Naive thymus-derived CD4-positive, alpha-beta T cell (primary cell): ENCODE measurements around the gene ABHD4. TPM values are rescaled to one million over a fixed set of nuclear protein-coding genes. Genes with fewer than 3 reads are reported as not detected.

ENCODE experiments used
- ATAC-seq: fragments of 150-1000 bp; cut with Tn5 transposase; 2 replicates; pipeline ENCODE4 v1.10.0; 2021; ENCODE audit warnings: mild to moderate bottlenecking, moderate library complexity
- CTCF ChIA-PET: fragments of 350-600 bp; sonication (Branson Sonifier 250); formaldehyde crosslinking; loops from one replicate; lab custom pipeline; 2021; ENCODE audit warnings: antibody characterized with exemption; lab: Charles Lee
- POLR2A ChIA-PET: fragments of 350-600 bp; sonication (Branson Sonifier 250); formaldehyde crosslinking; loops from one replicate; lab custom pipeline; 2021; ENCODE audit warnings: antibody characterized with exemption, inconsistent platforms; lab: Charles Lee
- DNase-seq, 9 donors: peaks; one replicate each; pipeline versions ENCODE4 v3.0.0 to v3.0.0-alpha.2; 2020 to 2022; ENCODE audit warnings: mixed read lengths in 1 of 9
- H3K27ac ChIP-seq: one replicate; pipeline ENCODE4 v1.7.0; 2013; ENCODE audit warnings: mild to moderate bottlenecking, low read depth, low read length, moderate library complexity
- H3K27me3 ChIP-seq, 2 donors: one replicate each; pipeline ENCODE4 v1.7.0; 2013; ENCODE audit warnings: low read length in 2 of 2, mild to moderate bottlenecking in 2 of 2, moderate library complexity in 2 of 2; ENCODE audit not compliant: control insufficient read depth in 2 of 2, insufficient read depth in 2 of 2
- H3K36me3 ChIP-seq, 3 experiments: 1 replicate in 2 of 3; 2 replicates in 1 of 3; pipeline ENCODE4 v1.7.0; 2013; ENCODE audit warnings: low read length in 3 of 3, mild to moderate bottlenecking in 3 of 3, moderate library complexity in 1 of 3; ENCODE audit not compliant: insufficient read depth in 3 of 3, control insufficient read depth in 2 of 3
- H3K4me1 ChIP-seq, 2 donors: one replicate each; pipeline ENCODE4 v1.7.0; 2013; ENCODE audit warnings: low read length in 2 of 2, mild to moderate bottlenecking in 2 of 2, moderate library complexity in 1 of 2; ENCODE audit not compliant: control insufficient read depth in 2 of 2, insufficient read depth in 2 of 2
- H3K4me3 ChIP-seq: 2 replicates; pipeline ENCODE4 v1.7.0; 2013; ENCODE audit warnings: mild to moderate bottlenecking, low read length
- H3K9me3 ChIP-seq, 3 experiments: 1 replicate in 2 of 3; 2 replicates in 1 of 3; pipeline ENCODE4 v1.7.0; 2013; ENCODE audit warnings: low read length in 3 of 3; ENCODE audit not compliant: control insufficient read depth in 2 of 3
- H3K27ac Mint-ChIP-seq, 9 donors: one replicate each; pipeline ENCODE4 v1.8.0; 2020 to 2022; ENCODE audit warnings: mixed read lengths in 9 of 9, mild to moderate bottlenecking in 8 of 9, moderate library complexity in 5 of 9, inconsistent platforms in 2 of 9
- H3K27me3 Mint-ChIP-seq, 5 donors: one replicate each; pipeline ENCODE4 v1.8.0; 2021 to 2022; ENCODE audit warnings: mixed read lengths in 5 of 5, mild to moderate bottlenecking in 1 of 5
- H3K36me3 Mint-ChIP-seq, 5 donors: one replicate each; pipeline ENCODE4 v1.8.0; 2020 to 2022; ENCODE audit warnings: mixed read lengths in 5 of 5, mild to moderate bottlenecking in 3 of 5, inconsistent platforms in 1 of 5
- H3K4me1 Mint-ChIP-seq, 7 donors: one replicate each; pipeline ENCODE4 v1.8.0; 2020 to 2022; ENCODE audit warnings: mixed read lengths in 7 of 7, mild to moderate bottlenecking in 3 of 7, inconsistent platforms in 1 of 7
- H3K4me3 Mint-ChIP-seq, 10 donors: one replicate each; pipeline ENCODE4 v1.8.0; 2020 to 2022; ENCODE audit warnings: mild to moderate bottlenecking in 10 of 10, mixed read lengths in 10 of 10, moderate library complexity in 6 of 10, inconsistent platforms in 2 of 10
- H3K9me3 Mint-ChIP-seq, 11 donors: one replicate each; pipeline ENCODE4 v1.8.0; 2020 to 2022; ENCODE audit warnings: mixed read lengths in 11 of 11, mild to moderate bottlenecking in 4 of 11, inconsistent platforms in 1 of 11, moderate library complexity in 1 of 11
- intact Hi-C, 2 donors: fragments of 100-400 bp; cut with micrococcal nuclease; formaldehyde crosslinking; loops; one replicate each; pipeline ENCODE4 v1.15.1; 2023
- polyA plus RNA-seq, 2 donors: library from polyadenylated mRNA; unstranded; fragments of 300-500 nt; fragmentation: Illumina TruSeq; gene quantifications; one replicate each; pipeline ENCODE4 v1.2.3, GENCODE V29; 2021
- total RNA-seq, 6 experiments: library from RNA in 5 of 6; stranded (reverse) in 5 of 6; gene quantifications; 1 replicate in 5 of 6; 2 replicates in 1 of 6; pipeline ENCODE4 v1.2.3 and lab custom pipeline; 2021 to 2026

The ABHD4 gene, protein sequence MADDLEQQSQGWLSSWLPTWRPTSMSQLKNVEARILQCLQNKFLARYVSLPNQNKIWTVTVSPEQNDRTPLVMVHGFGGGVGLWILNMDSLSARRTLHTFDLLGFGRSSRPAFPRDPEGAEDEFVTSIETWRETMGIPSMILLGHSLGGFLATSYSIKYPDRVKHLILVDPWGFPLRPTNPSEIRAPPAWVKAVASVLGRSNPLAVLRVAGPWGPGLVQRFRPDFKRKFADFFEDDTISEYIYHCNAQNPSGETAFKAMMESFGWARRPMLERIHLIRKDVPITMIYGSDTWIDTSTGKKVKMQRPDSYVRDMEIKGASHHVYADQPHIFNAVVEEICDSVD
- 10 to 100 TPM; 10.5 to 16.3 (median 14.7) TPM for total RNA-seq
- polyA plus RNA-seq: 10 to 100 TPM in 1 of 2 donors, 1 to 10 TPM in 1; 6.7 to 10.1 TPM
- 9.2 reads per million, percentile 34 among the genes with 10 or more reads in this experiment for total RNA-seq (lab: John Stamatoyannopoulos, UW)

DNA sequence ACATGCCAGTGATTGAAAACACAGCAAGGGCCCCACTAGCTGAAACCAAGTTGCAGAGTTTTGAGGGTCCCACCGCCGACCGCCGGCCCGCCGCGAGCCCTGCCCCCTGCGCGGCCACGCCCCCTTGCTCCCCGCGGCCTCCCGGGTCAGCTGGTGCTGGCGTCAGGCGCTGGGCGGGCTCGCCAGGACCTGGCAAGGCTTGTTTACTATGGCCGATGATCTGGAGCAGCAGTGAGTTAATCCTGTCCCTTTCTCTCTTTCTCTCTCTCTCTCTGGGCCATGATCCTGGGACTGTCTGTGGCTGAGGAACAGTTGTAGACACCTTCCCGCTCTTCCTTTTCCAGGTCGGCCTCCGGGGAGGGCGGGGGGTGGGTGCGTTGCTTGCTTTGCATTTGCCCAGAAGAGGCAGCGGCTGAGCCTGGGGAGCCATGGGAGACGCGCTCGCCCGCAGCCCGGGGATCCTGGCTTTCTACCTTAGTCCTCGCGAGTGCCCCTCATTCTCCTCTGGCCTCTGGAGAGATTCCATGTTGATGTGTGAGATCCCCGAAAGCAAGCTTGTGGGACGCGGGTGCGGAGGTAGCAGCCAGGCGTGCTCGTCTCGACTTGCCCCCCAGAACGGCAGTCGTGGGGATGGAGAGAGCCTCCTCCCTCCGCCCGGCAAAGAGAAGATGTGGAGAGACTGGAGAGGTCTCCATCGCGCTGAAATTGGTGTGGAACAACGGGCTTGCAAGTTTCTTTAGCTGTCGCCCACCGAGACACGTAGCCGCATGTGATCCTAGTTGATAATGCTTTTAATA lies at the start of gene ABHD4:
ABHD4 (plus strand) TSS at position 202 of the 797 bp plus-strand sequence; CDS start at position 209, 7 bp downstream.
- POLR2A ChIA-PET: interaction anchor here (0.6 to 4.9 kb wide), 9 partner anchors 10 to 1711 kb away, joined by 3 to 61 read pairs (median 3); partner anchors contain the start of gene DAD1
- peak; percentile 93 for ATAC-seq

GRCh38 chr14:22549324-22549962 lies 48.7 kb upstream of the ABHD4 start:
- Histone ChIP-seq H3K4me3 (peak overlapping the region; percentile 47), H3K4me1 (peaks cover 97 to 98% of the 10 kb centered on the region in 2 donors), H3K36me3 (peaks cover 54 to 75% (median 60%) of the 10 kb centered on the region in 3 experiments), H3K27ac (peak overlapping the region; percentile 96), H3K9me3 (no peaks in the 10 kb centered on the region), H3K27me3 (no peaks in the 10 kb centered on the region)
- CTCF ChIA-PET: interaction anchor here (0.7 to 3.0 kb wide), 7 partner anchors 7 to 815 kb away, joined by 3 to 14 read pairs (median 3); no protein-coding TSS in a partner anchor
- ATAC-seq (no peak), DNase-seq (no peak)
- H3K27ac Mint-ChIP-seq: peak overlapping the region; percentile 93 to 99 (median 96)
- peak overlapping the region; percentile 79 to 92 (median 82) for H3K4me3 Mint-ChIP-seq
- H3K27me3 Mint-ChIP-seq: no peaks in the 10 kb centered on the region
- H3K36me3 Mint-ChIP-seq: peaks cover 48 to 84% (median 75%) of the 10 kb centered on the region in 5 donors
- intact Hi-C loops: no loop called here
- POLR2A ChIA-PET: interaction anchor here (0.6 to 13.3 kb wide), 14 partner anchors 7 to 838 kb away, joined by 3 to 709 read pairs (median 4); no protein-coding TSS in a partner anchor
- H3K4me1 Mint-ChIP-seq: peaks cover 66 to 98% (median 96%) of the 10 kb centered on the region in 7 donors
- peaks cover 0 to 10% (median 0%) of the 10 kb centered on the region in 11 donors for H3K9me3 Mint-ChIP-seq

More for the DNA sequence above, at the start of gene ABHD4:
- H3K4me3 ChIP-seq: peak within 1 kb of the TSS; percentile 88
- Mint-ChIP-seq H3K4me1 (peaks cover 23 to 44% (median 35%) of the 10 kb centered on the region in 7 donors), H3K9me3 (no peaks in the 10 kb centered on the region), H3K4me3 (peak within 1 kb of the TSS; percentile 89 to 99 (median 96)), H3K36me3 (peaks cover 10 to 19% (median 12%) of the 10 kb centered on the region in 5 donors), H3K27me3 (peaks cover 0 to 12% (median 0%) of the 10 kb centered on the region in 5 donors), H3K27ac (peak within 1 kb of the TSS; percentile 76 to 96 (median 91))
- CTCF ChIA-PET: interaction anchor here (0.5 to 1.0 kb wide), 5 partner anchors 9 to 1709 kb away, joined by 3 to 4 read pairs (median 3); partner anchors contain the start of gene DAD1
- no peaks in the 10 kb centered on the region for H3K9me3 ChIP-seq
- peak within 1 kb of the TSS; percentile 74 for H3K27ac ChIP-seq
- peaks cover 10 to 15% of the 10 kb centered on the region in 2 donors for H3K4me1 ChIP-seq
- H3K27me3 ChIP-seq: no peaks in the 10 kb centered on the region
- peak; percentile 31 to 79 (median 43) for DNase-seq
- peaks cover 5 to 21% (median 10%) of the 10 kb centered on the region in 3 experiments for H3K36me3 ChIP-seq
- intact Hi-C loops: loop anchor here in 1 of 2 donors (1.0 to 2.0 kb wide), 3 partner anchors 9 to 55 kb away; partner anchors contain the start of gene DAD1

DNA sequence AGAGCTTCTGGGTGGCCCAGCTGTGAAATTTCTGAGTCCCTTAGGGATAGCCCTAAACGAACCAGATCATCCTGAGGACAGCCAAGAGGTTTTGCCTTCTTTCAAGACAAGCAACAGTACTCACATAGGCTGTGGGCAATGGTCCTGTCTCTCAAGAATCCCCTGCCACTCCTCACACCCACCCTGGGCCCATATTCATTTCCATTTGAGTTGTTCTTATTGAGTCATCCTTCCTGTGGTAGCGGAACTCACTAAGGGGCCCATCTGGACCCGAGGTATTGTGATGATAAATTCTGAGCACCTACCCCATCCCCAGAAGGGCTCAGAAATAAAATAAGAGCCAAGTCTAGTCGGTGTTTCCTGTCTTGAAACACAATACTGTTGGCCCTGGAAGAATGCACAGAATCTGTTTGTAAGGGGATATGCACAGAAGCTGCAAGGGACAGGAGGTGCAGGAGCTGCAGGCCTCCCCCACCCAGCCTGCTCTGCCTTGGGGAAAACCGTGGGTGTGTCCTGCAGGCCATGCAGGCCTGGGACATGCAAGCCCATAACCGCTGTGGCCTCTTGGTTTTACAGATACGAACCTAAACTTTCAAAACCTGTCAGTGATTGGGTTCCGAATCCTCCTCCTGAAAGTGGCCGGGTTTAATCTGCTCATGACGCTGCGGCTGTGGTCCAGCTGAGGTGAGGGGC lies 48.0 kb upstream of the ABHD4 start:
- peak overlapping the region; percentile 47 for H3K4me3 ChIP-seq
- Mint-ChIP-seq H3K36me3 (peaks cover 45 to 78% (median 70%) of the 10 kb centered on the region in 5 donors), H3K9me3 (peaks cover 0 to 10% (median 0%) of the 10 kb centered on the region in 11 donors), H3K4me1 (peaks cover 67 to 98% (median 96%) of the 10 kb centered on the region in 7 donors), H3K27ac (peak overlapping the region; percentile 93 to 99 (median 96)), H3K4me3 (peak overlapping the region; percentile 79 to 92 (median 82)), H3K27me3 (no peaks in the 10 kb centered on the region)
- CTCF ChIA-PET: interaction anchor here (0.7 to 3.0 kb wide), 14 partner anchors 8 to 816 kb away, joined by 3 to 14 read pairs (median 4); no protein-coding TSS in a partner anchor
- DNase-seq: peak in 8 of 9 donors; percentile 54 to 86 (median 62)
- POLR2A ChIA-PET: interaction anchor here (0.6 to 13.3 kb wide), 16 partner anchors 8 to 838 kb away, joined by 3 to 709 read pairs (median 4); no protein-coding TSS in a partner anchor
- peak; percentile 57 for ATAC-seq
- H3K9me3 ChIP-seq: no peaks in the 10 kb centered on the region
- no peaks in the 10 kb centered on the region for H3K27me3 ChIP-seq
- intact Hi-C loops: loop anchor here (1.0 to 10.0 kb wide), 7 partner anchors 9 to 245 kb away; no protein-coding TSS in a partner anchor
- H3K36me3 ChIP-seq: peaks cover 54 to 73% (median 60%) of the 10 kb centered on the region in 3 experiments
- peaks cover 97 to 98% of the 10 kb centered on the region in 2 donors for H3K4me1 ChIP-seq
- H3K27ac ChIP-seq: peak overlapping the region; percentile 96

- Mint-ChIP-seq H3K4me1 (peaks cover 71 to 97% (median 94%) of the 10 kb centered on the region in 7 donors), H3K27me3 (peaks cover 0 to 4% (median 0%) of the 10 kb centered on the region in 5 donors), H3K27ac (peak overlapping the region; percentile 93 to 99 (median 96)), H3K9me3 (peaks cover 0 to 14% (median 0%) of the 10 kb centered on the region in 11 donors), H3K36me3 (peaks cover 36 to 69% (median 58%) of the 10 kb centered on the region in 5 donors), H3K4me3 (peak overlapping the region; percentile 79 to 92 (median 82))
- H3K4me3 ChIP-seq: peak overlapping the region; percentile 18
- intact Hi-C loops: loop anchor here in 1 of 2 donors (2.0 to 10.0 kb wide), 3 partner anchors 15 to 247 kb away; no protein-coding TSS in a partner anchor
- no peak for ATAC-seq
- H3K27ac ChIP-seq: peak overlapping the region; percentile 96
- peaks cover 92 to 93% of the 10 kb centered on the region in 2 donors for H3K4me1 ChIP-seq
- no peaks in the 10 kb centered on the region for H3K27me3 ChIP-seq
- CTCF ChIA-PET: interaction anchor here (0.6 to 3.0 kb wide), 8 partner anchors 9 to 429 kb away, joined by 3 to 16 read pairs (median 5); no protein-coding TSS in a partner anchor
- peak in 2 of 9 donors; percentile 33 to 42 for DNase-seq
- no peaks in the 10 kb centered on the region for H3K9me3 ChIP-seq
- POLR2A ChIA-PET: interaction anchor here (0.6 to 13.3 kb wide), 11 partner anchors 9 to 828 kb away, joined by 3 to 709 read pairs (median 7); no protein-coding TSS in a partner anchor
- peaks cover 54 to 60% (median 54%) of the 10 kb centered on the region in 3 experiments for H3K36me3 ChIP-seq
Measured at GRCh38 chr14:22551605-22551997, 46.5 kb upstream of the ABHD4 start.
